COLO829 (cell line): ENCODE results near the gene PRR33.

Experiments
- DNase-seq: peaks from one replicate; pipeline ENCODE4 v3.0.0; 2012; ENCODE audit warnings: low spot score

The PRR33 gene

GRCh38 chr11:1927848-1928469, 36.3 kb upstream of the PRR33 start:
- no peak for DNase-seq

DNA sequence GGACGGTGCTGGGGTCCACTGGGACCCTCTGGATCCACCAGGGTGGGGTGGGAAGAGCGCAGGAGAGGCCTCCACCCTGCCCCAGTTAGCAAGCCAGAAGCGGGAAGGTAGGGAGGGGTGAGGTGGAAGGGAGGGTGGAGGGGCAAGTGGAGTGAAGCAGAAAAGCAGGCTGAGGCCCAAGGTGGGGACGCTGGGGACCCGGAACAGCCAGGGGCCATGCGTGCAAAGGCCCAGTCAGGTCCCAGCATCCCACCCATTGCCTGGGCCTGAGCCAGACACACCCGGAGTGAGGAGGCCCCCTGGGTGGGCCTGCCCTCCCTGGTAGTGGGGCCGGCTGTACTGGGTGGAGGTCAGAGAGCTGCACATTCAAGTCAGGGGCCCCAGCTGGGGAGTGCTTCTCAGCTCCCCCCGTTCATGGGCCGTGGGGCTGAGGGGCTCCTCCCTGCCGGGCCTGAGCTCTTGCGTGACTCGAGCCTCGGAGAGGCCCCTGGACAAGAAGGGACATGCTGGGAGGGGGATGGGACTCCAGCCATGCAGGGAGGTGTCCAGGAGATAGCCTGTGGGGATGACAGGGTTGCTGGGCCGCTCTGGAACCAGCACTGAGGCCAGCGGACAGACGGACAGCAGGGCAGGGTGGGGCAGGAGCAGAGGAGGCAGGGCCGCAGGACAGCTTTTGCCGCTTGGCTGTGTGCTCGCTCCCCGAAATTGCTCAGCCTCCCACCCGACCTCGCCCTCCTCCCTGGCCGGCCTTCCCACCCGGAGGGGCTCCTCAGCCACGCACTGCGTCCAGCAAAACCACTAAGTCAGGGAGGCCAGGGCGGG, 35.5 kb upstream of the PRR33 start:
- DNase-seq, result no peak

- no peak for DNase-seq
Observed at GRCh38 chr11:1926156-1927025, 34.7 kb upstream of the PRR33 start.

GRCh38 chr11:1925373-1926155, 33.9 kb upstream of the PRR33 start:
- no peak for DNase-seq

- DNase-seq, result no peak
Observed at GRCh38 chr11:1924646-1925372, 33.1 kb upstream of the PRR33 start.

GRCh38 chr11:1924181-1924580, 32.5 kb upstream of the PRR33 start:
- no peak for DNase-seq

DNA sequence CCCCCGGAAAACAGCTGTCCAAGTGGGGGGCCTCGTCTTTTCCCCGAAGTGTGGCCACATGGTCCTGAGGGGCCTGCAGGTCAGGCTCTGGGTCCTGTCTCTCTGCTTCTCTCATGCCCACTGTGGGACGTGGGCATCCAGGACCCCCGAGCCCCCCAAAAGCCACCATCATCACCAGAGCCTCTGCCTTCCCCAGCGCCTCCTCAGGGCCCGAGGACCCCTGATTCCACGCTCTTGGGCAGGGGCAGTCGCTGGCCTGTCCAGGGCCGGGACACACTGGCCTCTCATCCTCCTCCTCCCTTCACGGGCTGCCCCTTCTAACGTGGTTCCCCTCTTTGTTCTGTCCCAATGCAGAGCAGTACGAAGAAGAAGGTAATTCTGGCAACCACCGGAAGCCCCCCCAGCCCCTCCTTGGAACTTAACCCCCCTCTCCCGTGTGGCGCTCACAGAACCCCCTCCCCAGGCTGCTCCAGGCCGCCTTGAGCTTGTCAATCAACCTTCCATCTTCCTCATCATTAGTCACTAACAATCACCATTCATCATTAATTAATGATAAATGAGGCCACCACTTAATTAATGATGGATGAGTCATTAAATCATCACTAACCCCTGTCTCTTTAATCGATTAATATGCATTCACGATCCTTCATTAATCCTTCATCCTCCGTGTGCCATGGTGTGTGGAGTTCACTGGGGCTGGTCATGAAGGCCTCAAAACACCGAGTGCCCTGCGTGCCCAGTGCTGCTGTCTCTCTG, 31.7 kb upstream of the PRR33 start:
- DNase-seq, result no peak

DNA sequence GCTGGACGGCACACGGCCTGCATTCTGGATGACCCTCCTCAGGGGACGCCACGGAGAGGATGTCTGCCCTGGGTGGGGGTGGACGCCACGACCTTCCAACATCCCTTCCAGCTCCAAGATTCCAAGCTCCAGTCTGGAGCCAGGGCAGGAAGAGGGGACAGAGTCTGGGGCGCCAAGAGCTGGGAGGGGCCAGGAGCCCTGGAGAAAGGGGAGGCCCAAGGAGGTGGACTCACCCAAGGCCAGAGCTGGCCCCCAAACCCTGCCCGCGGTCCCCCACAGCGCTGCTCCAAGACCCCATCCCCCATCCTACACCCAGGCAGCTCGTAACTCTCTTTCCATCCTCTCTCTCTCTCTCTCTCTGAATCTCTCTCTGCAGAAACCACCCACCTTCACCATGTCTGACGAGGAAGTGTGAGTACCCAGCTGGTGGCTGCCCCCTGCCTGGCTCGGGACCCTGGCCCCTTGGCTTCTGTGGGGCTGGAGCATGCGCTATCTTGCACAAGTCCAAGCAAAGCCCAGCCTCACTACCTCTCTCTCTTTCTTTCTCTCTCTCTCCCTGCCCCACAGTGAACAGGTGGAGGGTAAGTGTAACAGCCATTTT, 30.9 kb upstream of the PRR33 start:
- no peak for DNase-seq

DNA sequence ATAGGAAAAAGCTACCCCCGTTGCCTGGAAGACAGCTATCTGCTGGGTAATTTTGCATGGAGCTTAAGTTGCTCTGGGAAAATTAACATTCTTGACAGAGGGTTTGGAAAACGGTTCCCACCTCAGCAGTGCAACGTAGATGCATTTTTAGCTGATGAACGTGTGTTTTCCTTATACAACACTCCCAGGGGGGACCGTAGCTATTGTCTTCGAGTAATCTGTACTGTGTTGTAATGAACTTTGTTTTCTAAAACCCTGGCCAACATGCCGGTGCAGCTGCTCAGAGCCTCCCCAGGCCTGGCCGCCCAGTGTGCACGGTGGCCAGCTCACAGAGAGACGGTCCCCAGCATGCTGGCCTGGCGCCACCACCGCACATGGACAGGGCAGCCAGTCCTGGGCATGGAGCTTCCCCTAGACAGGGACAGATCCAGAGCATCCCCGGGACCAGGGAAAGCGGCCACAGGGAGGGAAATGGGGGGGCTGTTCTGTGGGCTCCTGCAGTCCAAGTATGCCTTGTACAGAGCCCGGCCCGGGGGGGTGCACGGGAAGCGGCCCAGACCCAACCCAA, 30.0 kb upstream of the PRR33 start:
- no peak for DNase-seq

- no peak for DNase-seq
Observed at GRCh38 chr11:1920909-1921573, 29.3 kb upstream of the PRR33 start.

DNA sequence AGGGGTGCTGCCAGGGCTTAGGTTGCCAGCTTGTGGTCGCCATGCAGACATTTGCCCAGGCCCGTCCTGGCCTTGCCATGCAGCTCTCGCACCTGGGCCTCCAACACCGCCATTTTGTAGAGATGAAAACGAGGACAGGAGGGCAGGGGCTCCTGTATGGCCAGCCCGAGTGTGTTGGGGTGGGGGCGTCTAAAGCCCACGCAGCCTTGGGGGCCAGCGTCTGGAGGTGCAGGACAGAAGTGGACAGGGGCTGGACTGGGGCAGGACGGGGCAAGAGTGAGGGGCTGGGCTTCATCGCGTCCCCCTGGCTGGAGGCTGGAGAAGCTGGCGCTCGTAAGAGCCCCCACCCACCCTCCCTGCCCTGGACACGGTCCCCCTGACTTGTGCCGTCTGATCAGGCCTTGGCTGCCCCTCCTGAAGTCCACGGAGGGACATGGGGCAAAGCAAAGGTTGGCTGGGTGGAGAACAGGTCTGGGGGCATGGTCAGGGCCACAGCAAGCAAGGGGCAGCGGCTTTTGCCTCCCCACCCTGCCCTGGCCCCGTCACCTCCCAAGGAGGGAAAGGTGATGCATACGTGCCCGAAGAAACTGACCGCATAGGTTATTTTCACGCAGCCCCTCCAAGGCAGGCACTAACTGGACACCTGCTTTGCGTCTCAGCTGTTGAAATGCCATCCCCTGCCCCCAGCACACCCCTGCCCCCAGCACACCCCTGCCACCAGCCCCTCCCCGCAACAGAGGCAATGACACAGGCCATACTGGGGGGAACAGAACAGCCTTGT, 28.6 kb upstream of the PRR33 start:
- no peak for DNase-seq

- no peak for DNase-seq
Observed at GRCh38 chr11:1919391-1920127, 27.9 kb upstream of the PRR33 start, which contains the start of gene TNNT3. TNNT3 (plus strand) TSS chr11:1919703; CDS start chr11:1922875, 3,172 bp downstream.

- no peak for DNase-seq
Observed at GRCh38 chr11:1918436-1919315, 27.0 kb upstream of the PRR33 start.

GRCh38 chr11:1917523-1918435, 26.1 kb upstream of the PRR33 start:
- DNase-seq, result no peak

- no peak for DNase-seq
Observed at GRCh38 chr11:1916986-1917522, 25.4 kb upstream of the PRR33 start.
